IMR-90 (cell line): ENCODE data around the gene ZBTB40. TPM values are rescaled to one million over a fixed set of nuclear protein-coding genes. Genes with fewer than 3 reads are reported as not detected.

Experiments
- ATAC-seq: fragments of 200-7000 bp; cut with Tn5 transposase; 2 replicates; pipeline ENCODE4 v1.9.1; 2020; ENCODE audit warnings: low read depth, mild to moderate bottlenecking, moderate library complexity
- BruUV-seq: library from RNA; stranded (reverse); fragments of 400-500 nt; replicated peaks from 2 replicates; lab custom pipeline; 2021; lab: Mats Ljungman, UMichigan
- CTCF ChIA-PET: fragments of 300-600 bp; formaldehyde crosslinking; extraction: SDS; loops from one replicate; lab custom pipeline; 2021; ENCODE audit warnings: antibody characterized with exemption; lab: Yijun Ruan, JAX
- POLR2A ChIA-PET: fragments of 300-600 bp; sonication (Branson Sonifier 250); formaldehyde crosslinking; loops from one replicate; lab custom pipeline; 2022; ENCODE audit warnings: antibody characterized with exemption; ENCODE audit not compliant: unreplicated experiment; lab: Charles Lee
- DNase-seq: peaks from one replicate; pipeline ENCODE4 v3.0.0; 2013
- H2AFZ ChIP-seq: replicated peaks from 2 replicates; pipeline ENCODE3; 2013; ENCODE audit warnings: low read length, mild to moderate bottlenecking; ENCODE audit not compliant: poor library complexity
- H2AK5ac ChIP-seq: 2 replicates; pipeline ENCODE4 v1.6.1; 2013; ENCODE audit warnings: low read depth, low read length, inconsistent platforms
- H2AK9ac ChIP-seq: replicated peaks from 2 replicates; pipeline ENCODE3; 2013; ENCODE audit warnings: mild to moderate bottlenecking, low read depth, low read length, moderate library complexity; ENCODE audit not compliant: poor library complexity
- H2BK120ac ChIP-seq: 2 replicates; pipeline ENCODE4 v1.6.1; 2013; ENCODE audit warnings: low read depth, low read length, inconsistent platforms
- H2BK15ac ChIP-seq: 3 replicates; pipeline ENCODE4 v1.6.1; 2013; ENCODE audit warnings: low read depth, low read length, inconsistent platforms
- H2BK20ac ChIP-seq: 2 replicates; pipeline ENCODE4 v1.6.1; 2013; ENCODE audit warnings: low read depth, mild to moderate bottlenecking, inconsistent platforms, low read length, moderate library complexity
- H2BK5ac ChIP-seq: 2 replicates; pipeline ENCODE4 v1.6.1; 2013; ENCODE audit warnings: mild to moderate bottlenecking, low read depth, low read length, inconsistent platforms; ENCODE audit not compliant: poor library complexity, severe bottlenecking
- H3K14ac ChIP-seq: replicated peaks from 2 replicates; pipeline ENCODE4 v1.6.1; 2013; ENCODE audit warnings: low read depth, low read length, inconsistent platforms
- H3K18ac ChIP-seq: 2 replicates; pipeline ENCODE4 v1.6.1; 2013; ENCODE audit warnings: low read depth, low read length, control low read depth
- H3K23ac ChIP-seq: 2 replicates; pipeline ENCODE4 v1.6.1; 2013; ENCODE audit warnings: low read depth, low read length, inconsistent platforms
- H3K27ac ChIP-seq: 2 replicates; pipeline ENCODE4 v1.5.1; 2013; ENCODE audit warnings: mild to moderate bottlenecking, control low read depth, low read length; ENCODE audit not compliant: insufficient read depth
- H3K27me3 ChIP-seq: 2 replicates; pipeline ENCODE4 v1.6.1; 2013; ENCODE audit warnings: low read length; ENCODE audit not compliant: control insufficient read depth, insufficient read depth
- H3K36me3 ChIP-seq: 2 replicates; pipeline ENCODE4 v1.6.1; 2013; ENCODE audit warnings: low read length, mixed read lengths; ENCODE audit not compliant: control insufficient read depth, insufficient read depth
- H3K4ac ChIP-seq: 2 replicates; pipeline ENCODE4 v1.6.1; 2013; ENCODE audit warnings: low read depth, low read length, inconsistent platforms
- H3K4me1 ChIP-seq: 2 replicates; pipeline ENCODE4 v1.6.1; 2013; ENCODE audit warnings: low read length, mixed read lengths; ENCODE audit not compliant: control insufficient read depth, insufficient read depth
- H3K4me2 ChIP-seq: 2 replicates; pipeline ENCODE4 v1.6.1; 2013; ENCODE audit warnings: low read depth, mild to moderate bottlenecking, control low read depth, low read length, moderate library complexity
- H3K4me3 ChIP-seq: 2 replicates; pipeline ENCODE4 v1.5.1; 2013; ENCODE audit warnings: low read depth, mild to moderate bottlenecking, control low read depth, low read length, moderate library complexity; ENCODE audit not compliant: insufficient read depth
- H3K56ac ChIP-seq: 2 replicates; pipeline ENCODE4 v1.6.1; 2013; ENCODE audit warnings: low read length, inconsistent platforms; ENCODE audit not compliant: insufficient read depth; ENCODE audit errors: extremely low read depth
- H3K79me1 ChIP-seq, 2 experiments: 2 replicates each; pipeline ENCODE4 v1.6.1; 2013; ENCODE audit warnings: low read length in 2 of 2, inconsistent platforms in 1 of 2, low read depth in 1 of 2
- H3K9ac ChIP-seq: 2 replicates; pipeline ENCODE4 v1.6.1; 2013; ENCODE audit warnings: low read depth, low read length, control low read depth
- H3K9me1 ChIP-seq: 2 replicates; pipeline ENCODE4 v1.6.1; 2013; ENCODE audit warnings: low read length, inconsistent platforms; ENCODE audit not compliant: insufficient read depth
- H3K9me3 ChIP-seq: 2 replicates; pipeline ENCODE4 v1.6.1; 2013; ENCODE audit warnings: low read length; ENCODE audit not compliant: control insufficient read depth, insufficient read depth
- H4K20me1 ChIP-seq: 2 replicates; pipeline ENCODE4 v1.6.1; 2013; ENCODE audit warnings: low read length, inconsistent platforms; ENCODE audit not compliant: insufficient read depth
- H4K5ac ChIP-seq: 2 replicates; pipeline ENCODE4 v1.6.1; 2013; ENCODE audit warnings: mild to moderate bottlenecking, low read depth, low read length, control low read depth
- H4K8ac ChIP-seq, 2 experiments: 2 replicates each; pipeline ENCODE4 v1.6.1; 2013; ENCODE audit warnings: low read depth in 2 of 2, low read length in 2 of 2, control low read depth in 1 of 2, inconsistent platforms in 1 of 2
- H4K91ac ChIP-seq: 2 replicates; pipeline ENCODE4 v1.6.1; 2013; ENCODE audit warnings: low read depth, low read length, inconsistent platforms; ENCODE audit not compliant: insufficient read depth
- BHLHE40 ChIP-seq: fragments of 150-350 bp; IDR thresholded peaks from 2 replicates; pipeline ENCODE4 v1.6.1; 2016; ENCODE audit warnings: mild to moderate bottlenecking, low read depth, low read length
- ELK1 ChIP-seq: fragments of 150-350 bp; IDR thresholded peaks from 2 replicates; pipeline ENCODE4 v1.6.1; 2016; ENCODE audit warnings: low read depth, mild to moderate bottlenecking, low read length, moderate library complexity, borderline replicate concordance
- FOS ChIP-seq: fragments of 150-350 bp; IDR thresholded peaks from 2 replicates; pipeline ENCODE4 v1.6.1; 2016; ENCODE audit warnings: low read depth, low read length
- MAFK ChIP-seq: IDR thresholded peaks from 2 replicates; pipeline ENCODE4 v1.6.1; 2012; ENCODE audit warnings: low read depth, low read length, improper control_type of control experiment
- MXI1 ChIP-seq: IDR thresholded peaks from 2 replicates; pipeline ENCODE4 v1.6.1; 2012; ENCODE audit warnings: low read depth, mild to moderate bottlenecking, low read length, moderate library complexity, borderline replicate concordance
- NFE2L2 ChIP-seq: fragments of 150-350 bp; IDR thresholded peaks from 2 replicates; pipeline ENCODE4 v1.6.1; 2016; ENCODE audit warnings: low read depth, mild to moderate bottlenecking, low read length
- POLR2A ChIP-seq: IDR thresholded peaks from 2 replicates; pipeline ENCODE4 v1.6.1; 2012; ENCODE audit warnings: mild to moderate bottlenecking, low read depth, low read length
- RAD21 ChIP-seq: IDR thresholded peaks from 2 replicates; pipeline ENCODE4 v1.6.1; 2012; ENCODE audit warnings: low read length, improper control_type of control experiment
- RCOR1 ChIP-seq: IDR thresholded peaks from 2 replicates; pipeline ENCODE4 v1.6.1; 2012; ENCODE audit warnings: mild to moderate bottlenecking, low read length, improper control_type of control experiment; ENCODE audit not compliant: insufficient replicate concordance
- RFX5 ChIP-seq: IDR thresholded peaks from 2 replicates; pipeline ENCODE4 v1.8.0; 2012; ENCODE audit warnings: low read depth, mild to moderate bottlenecking, low read length, moderate library complexity
- SMC3 ChIP-seq: fragments of 150-350 bp; IDR thresholded peaks from 2 replicates; pipeline ENCODE4 v1.6.1; 2016; ENCODE audit warnings: low read depth, mild to moderate bottlenecking, antibody characterized with exemption, low read length, moderate library complexity
- WGBS, 2 experiments: methylation state at CpG; one replicate each; pipeline versions ENCODE4 v1.1.5 to v1.1.7; 2013; ENCODE audit warnings: missing lambda C conversion rate in 2 of 2; ENCODE audit not compliant: insufficient read length in 1 of 2; ENCODE audit errors: extremely low coverage in 2 of 2; 5-methylcytosine and 5-hydroxymethylcytosine counted together
- dilution Hi-C: fragments of 300-500 bp; cut with HindIII; formaldehyde crosslinking; loops from one replicate; pipeline ENCODE4 v1.14.3; 2018; ENCODE audit warnings: low sequenced_read_pairs; ENCODE audit not compliant: unreplicated experiment
- in situ Hi-C: fragments of 300-500 bp; cut with MboI; formaldehyde crosslinking; loops from 3 replicates; pipeline ENCODE4 v1.14.3; 2019; ENCODE audit warnings: low sequenced_read_pairs, inconsistent platforms, mixed read lengths
- intact Hi-C: fragments of 100-400 bp; cut with micrococcal nuclease; formaldehyde crosslinking; loops from 2 replicates; pipeline ENCODE4 v1.10.0; 2022
- polyA plus RNA-seq, 3 experiments: library from polyadenylated mRNA; depleted of rRNA; stranded (reverse); fragments of >200 nt; gene quantifications; 2 replicates each; pipeline ENCODE4 v1.2.3, GENCODE V29; 2012; ENCODE audit warnings: low replicate concordance in 1 of 3
- total RNA-seq: library from RNA; depleted of rRNA; stranded (reverse); fragments of >200 nt; gene quantifications from 2 replicates; pipeline ENCODE4 v1.2.3, GENCODE V29; 2012
- TF ChIP-seq, protein P1 (sequence below): conservative IDR thresholded peaks from 2 replicates; pipeline ENCODE4 v1.5.1; 2012; ENCODE audit warnings: mild to moderate bottlenecking, low read depth, low read length, improper control_type of control experiment

Gene ZBTB40
- total and polyA plus RNA-seq, 2 of the 4 experiments (the other 2 are of a cell fraction): 6.0 to 9.7 TPM

- H3K9ac ChIP-seq: no peak overlapping the region
- peaks cover 3% of the 10 kb centered on the region; the same call in 1 of the 2 replicates for H3K9me3 ChIP-seq
- H3K4me3 ChIP-seq: no peak overlapping the region
- dilution Hi-C loops (no loop called here), intact Hi-C loops (loop anchor here (10.0 kb wide), 1 partner anchor 389 kb away; no protein-coding TSS in a partner anchor), in situ Hi-C loops (no loop called here)
- ATAC-seq: peak; percentile 30
- no peak overlapping the region for H4K5ac ChIP-seq
- H3K27me3 ChIP-seq: peaks cover 16% of the 10 kb centered on the region
- H3K4me1 ChIP-seq: peaks cover 18% of the 10 kb centered on the region
- no peak overlapping the region for H3K27ac ChIP-seq
- CTCF ChIA-PET: no interaction called here
- H2AFZ ChIP-seq: no peak overlapping the region
- no peaks in the 10 kb centered on the region for H3K79me1 ChIP-seq
- H3K4ac ChIP-seq: 0 out of 2 replicates have a peak overlapping the region, but pooled peaks have one; percentile 10
- peak overlapping the region; percentile 14; the same call in 1 of the 2 replicates for H4K91ac ChIP-seq
- peak; percentile 39 for DNase-seq
- H3K23ac ChIP-seq: no peak overlapping the region
- 0 out of 2 replicates have a peak, but pooled peaks cover 2% of the 10 kb centered on the region for H3K9me1 ChIP-seq
- no peak overlapping the region for H2BK5ac ChIP-seq
- no peak overlapping the region for H3K56ac ChIP-seq
- POLR2A ChIA-PET: interaction anchor here (0.6 kb wide), 1 partner anchor 130 kb away, joined by 3 read pairs; no protein-coding TSS in a partner anchor
- BruUV-seq: no TSS peak
- no peak overlapping the region for H4K8ac ChIP-seq
- H2BK20ac ChIP-seq: no peak overlapping the region
- 0 out of 3 replicates have a peak overlapping the region, but pooled peaks have one; percentile 14 for H2BK15ac ChIP-seq
- no peaks in the 10 kb centered on the region for H3K36me3 ChIP-seq
- no peak overlapping the region for H2AK9ac ChIP-seq
- no peaks in the 10 kb centered on the region; the same call in 1 of the 2 replicates for H4K20me1 ChIP-seq
- TF ChIP-seq ELK1: no peak
- no peak for TF ChIP-seq POLR2A
- no peak for TF ChIP-seq RFX5
- no peak for TF ChIP-seq RAD21
- TF ChIP-seq RCOR1: no peak
- TF ChIP-seq, protein P1, sequence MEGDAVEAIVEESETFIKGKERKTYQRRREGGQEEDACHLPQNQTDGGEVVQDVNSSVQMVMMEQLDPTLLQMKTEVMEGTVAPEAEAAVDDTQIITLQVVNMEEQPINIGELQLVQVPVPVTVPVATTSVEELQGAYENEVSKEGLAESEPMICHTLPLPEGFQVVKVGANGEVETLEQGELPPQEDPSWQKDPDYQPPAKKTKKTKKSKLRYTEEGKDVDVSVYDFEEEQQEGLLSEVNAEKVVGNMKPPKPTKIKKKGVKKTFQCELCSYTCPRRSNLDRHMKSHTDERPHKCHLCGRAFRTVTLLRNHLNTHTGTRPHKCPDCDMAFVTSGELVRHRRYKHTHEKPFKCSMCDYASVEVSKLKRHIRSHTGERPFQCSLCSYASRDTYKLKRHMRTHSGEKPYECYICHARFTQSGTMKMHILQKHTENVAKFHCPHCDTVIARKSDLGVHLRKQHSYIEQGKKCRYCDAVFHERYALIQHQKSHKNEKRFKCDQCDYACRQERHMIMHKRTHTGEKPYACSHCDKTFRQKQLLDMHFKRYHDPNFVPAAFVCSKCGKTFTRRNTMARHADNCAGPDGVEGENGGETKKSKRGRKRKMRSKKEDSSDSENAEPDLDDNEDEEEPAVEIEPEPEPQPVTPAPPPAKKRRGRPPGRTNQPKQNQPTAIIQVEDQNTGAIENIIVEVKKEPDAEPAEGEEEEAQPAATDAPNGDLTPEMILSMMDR: no peak
- TF ChIP-seq MAFK: no peak
- no peak for TF ChIP-seq BHLHE40
- TF ChIP-seq SMC3: no peak
- TF ChIP-seq MXI1: no peak
- no peak for TF ChIP-seq NFE2L2
- no peak for TF ChIP-seq FOS
- H3K14ac ChIP-seq: no peak overlapping the region
- no peak overlapping the region for H3K18ac ChIP-seq
- no peak overlapping the region for H2BK120ac ChIP-seq
- H3K4me2 ChIP-seq: no peak overlapping the region; the same call in 1 of the 2 replicates
- 0% methylated on average over 1 of the region's 11 CpGs; no CpG with 5 or more reads in 1 of the 2 experiments for WGBS, 2 experiments
- H2AK5ac ChIP-seq: no peak overlapping the region; the same call in 1 of the 2 replicates
These were observed 37.4 kb upstream of the ZBTB40 start for GRCh38 chr1:22414244-22414751.
